GM13976 (cell line): ENCODE data around the gene NCOA7.

Source experiments
- DNase-seq: peaks from one replicate; pipeline ENCODE4 v3.0.0; 2012; ENCODE audit warnings: low spot score
- CTCF ChIP-seq: IDR thresholded peaks from 2 replicates; pipeline ENCODE4 v1.5.1; 2012; ENCODE audit warnings: borderline replicate concordance, mild to moderate bottlenecking; ENCODE audit not compliant: insufficient read depth; ENCODE audit errors: extremely low read depth, missing control alignments, control extremely low read depth
- in situ Hi-C: fragments of 300-500 bp; cut with MboI; formaldehyde crosslinking; loops from one replicate; pipeline ENCODE4 v1.12.0; 2022; ENCODE audit warnings: low sequenced_read_pairs, mixed read lengths, inconsistent platforms; ENCODE audit not compliant: unreplicated experiment

Gene NCOA7

GRCh38 chr6:125834348-125834747, 43.6 kb downstream of the NCOA7 start:
- DNase-seq: no peak
- in situ Hi-C loops: no loop called here
- no peak for TF ChIP-seq CTCF

DNA sequence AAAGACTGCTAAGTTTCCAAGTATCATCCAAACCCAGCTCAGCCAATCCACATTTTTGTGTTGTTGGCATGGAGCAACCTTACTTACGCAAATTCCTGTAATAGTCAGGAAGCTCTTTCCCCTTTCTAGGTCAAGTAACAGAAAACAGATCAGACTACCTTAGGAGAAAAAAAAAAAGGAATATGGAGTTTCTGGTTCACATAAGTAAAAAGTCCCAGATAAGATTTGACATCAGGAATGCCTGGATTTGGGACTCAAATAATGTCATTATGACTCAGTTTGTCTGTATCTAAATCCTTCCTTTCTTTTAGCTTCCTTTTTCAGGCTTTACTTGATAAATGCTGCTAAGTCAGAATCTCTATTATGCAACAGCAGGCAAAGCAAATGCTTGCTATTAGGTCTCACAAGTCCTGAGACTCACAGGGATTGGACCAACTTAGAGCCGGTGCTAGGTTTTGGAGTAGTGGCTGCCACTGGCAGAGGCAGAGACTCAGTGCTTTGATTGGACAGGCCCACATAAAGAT, 44.5 kb downstream of the NCOA7 start:
- no peak for TF ChIP-seq CTCF
- in situ Hi-C loops: no loop called here
- no peak for DNase-seq

GRCh38 chr6:125836466-125836865, 45.7 kb downstream of the NCOA7 start:
- in situ Hi-C loops: no loop called here
- no peak for DNase-seq
- no peak for TF ChIP-seq CTCF

- DNase-seq: no peak
- TF ChIP-seq CTCF: no peak
- in situ Hi-C loops: no loop called here
Observed at GRCh38 chr6:125839471-125839870, 48.7 kb downstream of the NCOA7 start.

DNA sequence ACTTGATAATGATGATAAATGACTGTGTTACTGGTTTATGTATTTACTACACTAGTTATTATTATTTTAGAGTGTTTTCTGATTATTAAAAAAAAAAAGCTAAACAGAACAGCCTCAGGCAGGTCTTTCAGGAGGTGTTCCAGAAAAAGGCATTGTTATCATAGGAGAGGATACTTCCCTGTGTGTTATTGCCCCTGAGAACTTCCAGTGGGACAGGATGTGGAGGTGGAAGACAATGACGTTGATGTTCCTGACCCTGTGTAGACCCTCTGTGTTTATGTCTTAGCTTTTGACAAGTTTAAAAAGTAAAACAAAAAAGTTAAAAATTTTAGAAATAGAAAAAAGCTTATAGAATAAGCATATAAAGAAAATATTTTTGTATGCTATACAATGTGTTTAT, 49.1 kb downstream of the NCOA7 start:
- DNase-seq: no peak
- in situ Hi-C loops: no loop called here
- TF ChIP-seq CTCF: no peak

DNA sequence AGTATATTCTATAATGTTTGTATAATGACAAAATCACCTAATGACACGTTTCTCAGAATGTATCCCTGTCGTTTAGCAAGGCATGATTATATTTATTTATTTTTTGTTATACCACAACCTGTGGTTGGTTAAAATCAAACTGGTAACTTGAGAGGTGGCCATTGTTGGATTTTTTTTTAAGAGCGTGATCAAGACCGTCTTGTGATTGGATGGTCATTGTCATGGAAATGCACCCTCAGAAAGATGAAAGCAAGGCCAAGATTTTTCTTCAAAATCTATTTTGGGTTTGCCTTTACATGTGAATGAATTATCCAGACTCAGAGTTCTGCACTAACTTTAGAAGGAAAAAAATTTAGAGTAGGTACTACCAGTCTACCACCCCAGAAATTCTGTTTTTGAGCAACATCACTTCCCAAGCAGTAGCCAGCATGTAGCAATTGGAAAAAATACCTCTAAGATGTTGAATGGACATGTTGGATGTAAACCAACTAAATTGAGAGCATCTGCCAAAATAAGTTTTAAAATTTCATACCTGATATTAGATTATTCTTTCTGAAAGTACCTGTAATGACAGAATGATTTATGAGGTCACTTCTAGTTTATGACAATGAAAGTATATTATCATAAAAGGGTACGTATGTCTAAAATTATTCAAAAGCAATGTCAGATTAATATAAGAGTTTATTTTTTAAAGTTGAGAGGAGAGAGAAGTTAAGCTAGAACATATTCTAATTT, 50.8 kb downstream of the NCOA7 start:
- DNase-seq: no peak
- TF ChIP-seq CTCF: no peak
- in situ Hi-C loops: no loop called here
